Panc1 (cell line): ENCODE results near the gene PADI6. TPM values are rescaled to one million over a fixed set of nuclear protein-coding genes. Genes with fewer than 3 reads are reported as not detected.

Source experiments
- ATAC-seq: fragments of 200-7000 bp; cut with Tn5 transposase; 2 replicates; pipeline ENCODE4 v1.9.1; 2020; ENCODE audit warnings: mild to moderate bottlenecking, moderate library complexity
- BruUV-seq: library from RNA; stranded (reverse); fragments of 400-500 nt; replicated peaks from 2 replicates; lab custom pipeline; 2021; lab: Mats Ljungman, UMichigan
- CTCF ChIA-PET: fragments of 300-600 bp; sonication (Branson Sonifier 250); formaldehyde crosslinking; loops from one replicate; lab custom pipeline; 2022; ENCODE audit warnings: antibody characterized with exemption; lab: Charles Lee
- POLR2A ChIA-PET: fragments of 300-600 bp; sonication (Branson Sonifier 250); formaldehyde crosslinking; loops from one replicate; lab custom pipeline; 2022; ENCODE audit warnings: antibody characterized with exemption; lab: Charles Lee
- DNase-seq: peaks from one replicate; pipeline ENCODE4 v3.0.0-alpha.2; 2010; ENCODE audit warnings: low read depth, low spot score
- H3K27ac ChIP-seq: 2 replicates; pipeline ENCODE4 v1.5.1; 2011; ENCODE audit warnings: mild to moderate bottlenecking, low read length, inconsistent platforms
- H3K27me3 ChIP-seq: fragments of 200-500 bp; sonication (Bioruptor generic); 2 replicates; pipeline ENCODE4 v1.6.0; 2014; ENCODE audit warnings: low read length, inconsistent platforms; ENCODE audit not compliant: control insufficient read depth, insufficient read depth
- H3K36me3 ChIP-seq: fragments of 200-500 bp; sonication (Bioruptor generic); 2 replicates; pipeline ENCODE4 v1.5.1; 2014; ENCODE audit warnings: inconsistent platforms, mild to moderate bottlenecking, low read length, moderate library complexity; ENCODE audit not compliant: control insufficient read depth, insufficient read depth
- H3K4me1 ChIP-seq: 2 replicates; pipeline ENCODE4 v1.5.1; 2011; ENCODE audit warnings: inconsistent platforms, mild to moderate bottlenecking, low read length, moderate library complexity; ENCODE audit not compliant: control insufficient read depth, insufficient read depth
- H3K4me3 ChIP-seq, 2 experiments: 2 replicates each; pipeline ENCODE4 v1.5.1; 2011 to 2012; ENCODE audit warnings: low read depth in 2 of 2, low read length in 2 of 2, mild to moderate bottlenecking in 2 of 2, inconsistent platforms in 1 of 2, moderate library complexity in 1 of 2
- H3K9me3 ChIP-seq: fragments of 200-500 bp; sonication (Bioruptor generic); 2 replicates; pipeline ENCODE4 v1.5.1; 2014; ENCODE audit warnings: low read depth, mild to moderate bottlenecking, inconsistent platforms, low read length, moderate library complexity; ENCODE audit not compliant: control insufficient read depth, insufficient read depth
- POLR2AphosphoS5 ChIP-seq: IDR thresholded peaks from 2 replicates; pipeline ENCODE4 v1.6.1; 2012; ENCODE audit warnings: mild to moderate bottlenecking, low read depth, low read length, moderate library complexity
- SIN3A ChIP-seq: IDR thresholded peaks from 2 replicates; pipeline ENCODE4 v1.6.1; 2012; ENCODE audit warnings: low read depth, mild to moderate bottlenecking, low read length, moderate library complexity, borderline replicate concordance; ENCODE audit not compliant: insufficient read depth
- TCF7L2 ChIP-seq: IDR thresholded peaks from 2 replicates; pipeline ENCODE4 v1.6.1; 2011; ENCODE audit warnings: mild to moderate bottlenecking, low read depth, low read length, inconsistent platforms
- in situ Hi-C: cut with HindIII; loops from 2 replicates; pipeline ENCODE4 v1.10.0; 2016; ENCODE audit warnings: low sequenced_read_pairs, low pct_unique_long_range_greater_than_20kb
- intact Hi-C: fragments of 100-400 bp; cut with micrococcal nuclease; formaldehyde crosslinking; loops from one replicate; pipeline ENCODE4 v1.10.0; 2022; ENCODE audit not compliant: unreplicated experiment
- total RNA-seq: library from RNA; stranded (reverse); gene quantifications from one replicate; pipeline ENCODE4 v1.2.1, GENCODE V29; 2021; ENCODE audit not compliant: unreplicated experiment
- TF ChIP-seq, protein P1 (sequence below): fragments of 450-650 bp; IDR thresholded peaks from 2 replicates; pipeline ENCODE4 v1.5.1; 2017; ENCODE audit warnings: mild to moderate bottlenecking
- TF ChIP-seq, protein P2 (sequence below), 2 experiments: IDR thresholded peaks; 2 replicates each; pipeline ENCODE4 v1.6.1; 2011 to 2012; ENCODE audit warnings: low read depth in 2 of 2, control low read depth in 1 of 2, low read length in 1 of 2, mild to moderate bottlenecking in 1 of 2, moderate library complexity in 1 of 2; ENCODE audit not compliant: insufficient read depth in 1 of 2

Gene PADI6
- total RNA-seq, 1 experiment from 2014 or later, result not detected

DNA sequence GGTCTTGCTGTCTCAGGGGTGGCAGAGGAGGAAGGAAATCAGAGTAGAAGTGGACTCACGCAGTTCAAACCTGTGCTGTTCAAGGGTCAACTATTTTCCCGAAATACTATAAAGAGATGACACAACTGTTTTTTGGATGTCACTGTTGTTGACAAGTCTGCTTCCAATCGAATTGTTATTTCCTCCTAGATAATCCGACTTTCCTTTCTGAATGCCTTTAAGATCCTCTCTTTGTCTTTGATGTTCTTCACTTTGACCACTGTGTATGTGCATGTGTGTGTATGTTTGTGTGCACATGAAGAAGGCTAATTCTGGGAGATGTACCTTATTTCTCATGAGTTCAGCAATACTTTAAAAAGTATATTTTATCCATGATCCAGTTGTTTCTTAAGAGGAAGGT, 42.4 kb upstream of the PADI6 start:
- Histone ChIP-seq H3K27ac (no peak overlapping the region), H3K4me1 (no peaks in the 10 kb centered on the region), H3K36me3 (no peaks in the 10 kb centered on the region), H3K9me3 (0 out of 2 replicates have a peak, but pooled peaks cover 3% of the 10 kb centered on the region), H3K4me3 (no peak overlapping the region), H3K27me3 (no peaks in the 10 kb centered on the region)
- intact Hi-C loops (no loop called here), in situ Hi-C loops (no loop called here)
- no TSS peak for BruUV-seq
- no peak for DNase-seq
- no peak for TF ChIP-seq TCF7L2
- TF ChIP-seq SIN3A, result no peak
- TF ChIP-seq, protein P1, sequence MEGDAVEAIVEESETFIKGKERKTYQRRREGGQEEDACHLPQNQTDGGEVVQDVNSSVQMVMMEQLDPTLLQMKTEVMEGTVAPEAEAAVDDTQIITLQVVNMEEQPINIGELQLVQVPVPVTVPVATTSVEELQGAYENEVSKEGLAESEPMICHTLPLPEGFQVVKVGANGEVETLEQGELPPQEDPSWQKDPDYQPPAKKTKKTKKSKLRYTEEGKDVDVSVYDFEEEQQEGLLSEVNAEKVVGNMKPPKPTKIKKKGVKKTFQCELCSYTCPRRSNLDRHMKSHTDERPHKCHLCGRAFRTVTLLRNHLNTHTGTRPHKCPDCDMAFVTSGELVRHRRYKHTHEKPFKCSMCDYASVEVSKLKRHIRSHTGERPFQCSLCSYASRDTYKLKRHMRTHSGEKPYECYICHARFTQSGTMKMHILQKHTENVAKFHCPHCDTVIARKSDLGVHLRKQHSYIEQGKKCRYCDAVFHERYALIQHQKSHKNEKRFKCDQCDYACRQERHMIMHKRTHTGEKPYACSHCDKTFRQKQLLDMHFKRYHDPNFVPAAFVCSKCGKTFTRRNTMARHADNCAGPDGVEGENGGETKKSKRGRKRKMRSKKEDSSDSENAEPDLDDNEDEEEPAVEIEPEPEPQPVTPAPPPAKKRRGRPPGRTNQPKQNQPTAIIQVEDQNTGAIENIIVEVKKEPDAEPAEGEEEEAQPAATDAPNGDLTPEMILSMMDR, result no peak
- no peak for TF ChIP-seq POLR2AphosphoS5
- TF ChIP-seq, protein P2, sequence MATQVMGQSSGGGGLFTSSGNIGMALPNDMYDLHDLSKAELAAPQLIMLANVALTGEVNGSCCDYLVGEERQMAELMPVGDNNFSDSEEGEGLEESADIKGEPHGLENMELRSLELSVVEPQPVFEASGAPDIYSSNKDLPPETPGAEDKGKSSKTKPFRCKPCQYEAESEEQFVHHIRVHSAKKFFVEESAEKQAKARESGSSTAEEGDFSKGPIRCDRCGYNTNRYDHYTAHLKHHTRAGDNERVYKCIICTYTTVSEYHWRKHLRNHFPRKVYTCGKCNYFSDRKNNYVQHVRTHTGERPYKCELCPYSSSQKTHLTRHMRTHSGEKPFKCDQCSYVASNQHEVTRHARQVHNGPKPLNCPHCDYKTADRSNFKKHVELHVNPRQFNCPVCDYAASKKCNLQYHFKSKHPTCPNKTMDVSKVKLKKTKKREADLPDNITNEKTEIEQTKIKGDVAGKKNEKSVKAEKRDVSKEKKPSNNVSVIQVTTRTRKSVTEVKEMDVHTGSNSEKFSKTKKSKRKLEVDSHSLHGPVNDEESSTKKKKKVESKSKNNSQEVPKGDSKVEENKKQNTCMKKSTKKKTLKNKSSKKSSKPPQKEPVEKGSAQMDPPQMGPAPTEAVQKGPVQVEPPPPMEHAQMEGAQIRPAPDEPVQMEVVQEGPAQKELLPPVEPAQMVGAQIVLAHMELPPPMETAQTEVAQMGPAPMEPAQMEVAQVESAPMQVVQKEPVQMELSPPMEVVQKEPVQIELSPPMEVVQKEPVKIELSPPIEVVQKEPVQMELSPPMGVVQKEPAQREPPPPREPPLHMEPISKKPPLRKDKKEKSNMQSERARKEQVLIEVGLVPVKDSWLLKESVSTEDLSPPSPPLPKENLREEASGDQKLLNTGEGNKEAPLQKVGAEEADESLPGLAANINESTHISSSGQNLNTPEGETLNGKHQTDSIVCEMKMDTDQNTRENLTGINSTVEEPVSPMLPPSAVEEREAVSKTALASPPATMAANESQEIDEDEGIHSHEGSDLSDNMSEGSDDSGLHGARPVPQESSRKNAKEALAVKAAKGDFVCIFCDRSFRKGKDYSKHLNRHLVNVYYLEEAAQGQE (IDR thresholded peaks at IDR 0.05; ENCODE audit: insufficient read depth in 1 of 2, low read depth in 2 of 2, low read length in 1 of 2), result no peak
- no peak for ATAC-seq
- ChIA-PET CTCF (no interaction called here), POLR2A (no interaction called here)

DNA sequence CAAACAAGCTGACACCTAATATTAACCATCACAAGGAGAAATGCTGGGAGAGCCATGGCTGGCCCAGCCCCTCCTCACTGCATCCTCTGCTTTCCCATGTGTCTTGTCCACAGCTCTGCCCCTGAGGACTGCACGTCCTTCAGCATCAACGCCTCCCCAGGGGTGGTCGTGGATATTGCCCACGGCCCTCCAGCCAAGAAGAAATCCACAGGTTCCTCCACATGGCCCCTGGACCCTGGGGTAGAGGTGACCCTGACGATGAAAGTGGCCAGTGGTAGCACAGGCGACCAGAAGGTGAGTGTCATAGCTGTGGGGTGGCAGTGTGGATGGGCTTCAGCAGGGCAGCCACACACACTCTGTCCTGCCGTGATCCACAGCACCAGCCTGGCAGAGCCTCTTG, 41.1 kb upstream of the PADI6 start:
- intact Hi-C loops, result no loop called here
- BruUV-seq, result no TSS peak

More for the DNA sequence above, 41.1 kb upstream of the PADI6 start:
- in situ Hi-C loops, result no loop called here
- POLR2A ChIA-PET, result interaction anchor here (0.5 to 0.6 kb wide), 2 partner anchors 62 to 218 kb away, joined by 3 to 11 read pairs; no protein-coding TSS in a partner anchor
- CTCF ChIA-PET, result interaction anchor here (0.6 kb wide), 1 partner anchor 275 kb away, joined by 7 read pairs; no protein-coding TSS in a partner anchor
- no peak for TF ChIP-seq TCF7L2
- TF ChIP-seq, protein P2 (IDR thresholded peaks at IDR 0.05; ENCODE audit: insufficient read depth in 1 of 2, low read depth in 2 of 2, low read length in 1 of 2), result no peak
- ATAC-seq, result no peak
- Histone ChIP-seq H3K36me3 (no peaks in the 10 kb centered on the region), H3K27ac (no peak overlapping the region), H3K4me3 (no peak overlapping the region), H3K4me1 (0 out of 2 replicates have a peak, but pooled peaks cover 4% of the 10 kb centered on the region), H3K9me3 (0 out of 2 replicates have a peak, but pooled peaks cover 3% of the 10 kb centered on the region), H3K27me3 (no peaks in the 10 kb centered on the region)
- DNase-seq, result no peak
